ENCODE measurements around the gene ATXN10. TPM values are rescaled to one million over a fixed set of nuclear protein-coding genes. Genes with fewer than 3 reads are reported as not detected.

The ATXN10 gene
- total RNA-seq, 2 experiments from 2014 or later: 75.9 to 81.0 TPM

DNA sequence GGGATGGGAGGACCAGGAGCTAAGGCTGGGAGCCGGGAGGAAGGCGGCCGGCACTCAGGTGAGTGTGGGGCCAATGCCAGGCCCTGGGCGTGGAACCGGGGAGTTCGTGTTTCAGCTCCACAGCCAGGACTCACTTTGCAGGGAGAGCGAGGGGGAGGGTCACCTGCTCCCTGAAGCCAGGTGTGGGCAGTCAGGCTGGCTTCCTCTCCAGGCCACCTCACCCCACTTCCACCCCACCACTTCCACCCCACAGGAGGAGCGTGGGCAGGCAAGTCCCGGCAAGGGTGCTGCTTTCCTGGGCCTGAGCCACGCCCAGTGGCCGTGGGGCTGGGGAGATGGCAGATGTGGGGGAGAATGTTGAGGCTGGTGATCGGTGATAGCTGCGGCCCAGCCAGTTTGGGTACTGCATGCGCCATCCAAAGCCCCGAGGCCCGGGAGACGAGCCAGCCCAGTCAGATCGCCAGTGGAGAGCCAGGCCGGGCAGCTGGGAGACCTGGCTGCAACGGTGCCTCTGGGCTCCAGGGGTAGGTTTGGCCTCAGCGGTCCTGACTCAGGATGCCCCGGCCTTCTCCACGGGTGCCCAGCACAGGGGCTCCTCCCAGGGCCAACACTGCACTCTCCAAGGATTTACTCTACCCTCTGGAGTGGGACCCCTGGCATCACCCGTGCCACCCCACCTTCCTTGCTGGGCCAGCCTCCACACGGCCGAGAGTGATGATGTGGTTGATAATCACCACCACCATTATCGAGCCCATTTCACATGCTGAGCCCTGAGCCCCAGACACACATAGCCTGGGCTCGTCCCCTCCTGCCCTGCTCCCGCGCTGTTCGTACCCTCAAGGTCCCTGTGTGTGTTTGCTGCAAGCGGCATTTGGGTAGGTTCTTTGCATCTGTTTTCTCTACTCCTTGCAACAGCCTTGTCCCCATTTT lies 211.5 kb downstream of the ATXN10 start:
- no peak overlapping the region for H3K4me3 Mint-ChIP-seq
- ATAC-seq (ENCODE audit: low read depth): no peak
- no peaks in the 10 kb centered on the region for H3K4me1 Mint-ChIP-seq
- peaks cover 33% of the 10 kb centered on the region for H3K27me3 Mint-ChIP-seq
- no peaks in the 10 kb centered on the region for H3K9me3 Mint-ChIP-seq
- POLR2A ChIA-PET: interaction anchor here (0.5 kb wide), 1 partner anchor 58 kb away, joined by 4 read pairs; no protein-coding TSS in a partner anchor
- no peaks in the 10 kb centered on the region for H3K36me3 Mint-ChIP-seq
- H3K27ac Mint-ChIP-seq: no peak overlapping the region
- DNase-seq: no peak

DNA sequence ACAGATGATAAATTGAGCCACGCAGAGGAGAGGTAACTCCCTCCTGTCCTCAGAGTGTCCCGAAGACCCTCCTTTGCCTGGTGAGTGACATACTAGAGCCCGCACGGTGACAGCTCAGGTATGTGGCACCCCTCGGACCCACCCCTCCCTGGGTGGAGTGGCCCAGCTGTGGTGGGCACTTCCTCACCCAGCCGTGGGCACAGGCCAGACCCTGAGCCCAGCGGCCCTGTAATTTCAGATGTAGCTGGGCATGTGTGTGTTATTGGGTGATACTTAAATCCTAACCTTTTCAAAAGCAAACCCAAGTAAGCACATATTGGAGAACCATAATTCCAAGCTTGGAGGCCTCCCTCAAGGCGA lies 212.2 kb downstream of the ATXN10 start:
- no peak overlapping the region for H3K27ac Mint-ChIP-seq
- H3K9me3 Mint-ChIP-seq: no peaks in the 10 kb centered on the region
- no peaks in the 10 kb centered on the region for H3K4me1 Mint-ChIP-seq
- H3K27me3 Mint-ChIP-seq: peaks cover 32% of the 10 kb centered on the region
- H3K36me3 Mint-ChIP-seq: no peaks in the 10 kb centered on the region
- H3K4me3 Mint-ChIP-seq: no peak overlapping the region
- ATAC-seq (ENCODE audit: low read depth) (no peak), DNase-seq (no peak)
- POLR2A ChIA-PET: no interaction called here

DNA sequence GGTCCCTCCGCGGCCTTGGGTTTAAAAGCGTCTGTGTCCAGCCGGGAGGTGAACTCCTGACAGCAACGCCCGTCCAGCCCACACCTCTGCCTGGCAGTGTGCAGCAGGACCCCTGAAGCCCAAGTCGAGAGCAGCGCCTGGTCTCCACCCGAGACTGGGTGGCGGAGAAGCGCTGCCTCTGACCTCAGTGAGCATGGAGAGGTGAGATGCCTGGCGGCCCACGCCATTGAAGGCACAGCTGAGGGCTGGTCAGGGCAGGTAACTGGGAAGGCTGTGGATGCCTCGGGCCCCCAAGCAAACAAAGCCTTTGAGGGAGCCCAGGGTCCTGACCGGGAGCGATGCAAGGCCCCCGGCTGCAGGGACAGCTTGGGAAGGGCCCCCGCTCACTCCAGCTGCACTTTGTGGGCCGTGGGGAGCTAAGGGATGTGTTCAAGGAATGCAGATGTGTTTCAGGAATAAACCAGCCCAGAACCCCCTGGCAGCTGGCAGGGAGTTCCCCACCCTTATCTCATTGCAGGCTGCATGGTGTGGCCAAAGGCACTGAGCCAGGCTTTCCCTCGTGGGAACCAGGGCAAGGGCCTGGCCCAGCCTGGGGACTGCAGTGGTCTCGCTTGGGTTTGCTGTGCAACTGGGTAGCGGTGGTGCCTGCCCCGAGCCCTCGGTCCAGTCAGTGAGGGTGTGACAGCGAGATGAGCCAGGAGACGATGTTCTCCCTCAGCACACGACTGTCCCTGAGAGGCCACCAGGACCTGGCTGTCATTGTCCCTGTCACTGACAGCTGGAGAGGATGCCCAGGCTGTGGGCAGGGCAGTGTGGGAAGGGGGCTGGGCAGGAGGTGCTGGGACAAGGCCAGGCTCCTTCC lies 212.8 kb downstream of the ATXN10 start:
- no peaks in the 10 kb centered on the region for H3K36me3 Mint-ChIP-seq
- no peaks in the 10 kb centered on the region for H3K4me1 Mint-ChIP-seq
- no peak for DNase-seq
- H3K27ac Mint-ChIP-seq: no peak overlapping the region
- ATAC-seq (ENCODE audit: low read depth): no peak
- H3K27me3 Mint-ChIP-seq: peaks cover 29% of the 10 kb centered on the region
- POLR2A ChIA-PET: no interaction called here
- H3K9me3 Mint-ChIP-seq: no peaks in the 10 kb centered on the region
- H3K4me3 Mint-ChIP-seq: no peak overlapping the region

DNA sequence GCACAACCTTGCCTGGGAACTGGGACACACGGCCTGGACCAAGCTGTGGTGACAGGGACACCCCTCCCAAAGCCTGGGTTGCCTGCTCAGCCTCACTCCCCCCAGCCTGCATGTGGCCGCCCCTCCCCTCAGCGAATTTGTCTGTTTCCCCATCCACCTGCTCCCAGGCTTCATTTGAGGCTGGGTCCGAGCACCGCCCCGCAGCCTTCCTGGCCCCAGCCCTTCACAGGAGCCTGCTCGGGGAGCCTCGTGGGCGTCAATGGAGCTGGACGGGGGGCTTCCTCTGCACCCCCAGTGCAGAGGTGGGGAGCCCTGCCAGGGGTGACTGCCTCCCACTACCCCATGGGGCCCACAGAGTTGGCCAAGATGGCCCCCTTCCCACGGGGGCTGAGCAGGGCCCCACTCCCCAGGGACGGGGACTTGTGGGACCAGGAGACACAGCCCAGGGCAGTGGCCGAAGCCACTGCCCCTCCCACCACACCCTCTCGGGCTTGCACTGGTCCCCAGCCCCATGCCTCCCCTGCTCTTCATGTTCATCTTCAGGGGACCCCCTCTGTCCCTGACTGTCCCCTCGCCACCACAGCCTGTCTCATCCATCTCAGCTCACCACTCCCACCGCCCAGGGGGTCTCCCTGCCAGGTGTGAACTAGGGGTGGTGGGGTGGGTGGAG lies 213.7 kb downstream of the ATXN10 start:
- no peak for DNase-seq
- H3K9me3 Mint-ChIP-seq: no peaks in the 10 kb centered on the region
- no peaks in the 10 kb centered on the region for H3K36me3 Mint-ChIP-seq
- H3K27ac Mint-ChIP-seq: no peak overlapping the region
- POLR2A ChIA-PET: no interaction called here
- ATAC-seq (ENCODE audit: low read depth): no peak
- H3K4me3 Mint-ChIP-seq: no peak overlapping the region
- no peaks in the 10 kb centered on the region for H3K4me1 Mint-ChIP-seq
- peaks cover 26% of the 10 kb centered on the region for H3K27me3 Mint-ChIP-seq

DNA sequence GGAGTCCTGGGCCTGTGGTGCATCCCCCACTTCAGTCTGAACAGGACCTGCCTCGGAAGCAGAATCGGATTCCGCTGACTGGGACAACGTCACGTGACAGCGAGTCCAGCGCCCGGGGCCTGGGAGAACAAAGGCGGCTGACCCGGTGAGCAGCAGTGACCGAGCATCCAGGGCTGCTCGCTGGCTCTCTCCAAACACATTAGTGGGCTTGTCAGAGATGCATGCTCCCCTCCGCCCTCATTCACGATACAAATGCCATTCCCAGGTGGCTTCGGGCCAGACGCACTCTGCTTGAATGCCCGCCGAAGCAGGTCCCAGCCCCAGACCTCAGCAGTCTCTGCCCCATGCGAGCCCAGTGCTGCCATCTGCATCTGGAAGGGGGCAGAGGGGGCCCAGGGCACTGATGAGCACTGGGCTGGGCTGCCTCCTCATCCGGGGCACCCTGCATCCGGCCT lies 214.3 kb downstream of the ATXN10 start:
- H3K4me1 Mint-ChIP-seq: no peaks in the 10 kb centered on the region

DNA sequence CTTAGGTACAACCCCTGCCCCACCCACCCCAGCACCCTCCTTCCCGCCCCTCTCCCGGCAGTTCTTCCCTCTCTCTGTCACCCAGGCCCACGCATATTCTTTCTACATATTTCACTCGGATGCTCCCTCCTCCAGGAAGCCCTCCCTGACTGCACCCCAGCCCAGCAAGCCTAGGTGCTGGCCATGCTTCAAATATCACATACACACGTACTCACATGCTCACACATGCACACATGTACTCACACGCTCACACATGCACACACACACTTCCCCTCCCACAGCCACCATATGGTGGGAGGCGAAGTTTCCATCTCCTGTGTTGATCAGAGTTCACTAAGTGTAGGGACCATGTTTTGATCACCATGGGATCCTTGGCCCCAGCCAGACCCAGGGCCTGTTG lies 214.9 kb downstream of the ATXN10 start:
- H3K27ac Mint-ChIP-seq: no peak overlapping the region
- peaks cover 19% of the 10 kb centered on the region for H3K27me3 Mint-ChIP-seq
- ATAC-seq (ENCODE audit: low read depth): no peak
- no peak for DNase-seq
- no peaks in the 10 kb centered on the region for H3K9me3 Mint-ChIP-seq
- no peaks in the 10 kb centered on the region for H3K4me1 Mint-ChIP-seq
- POLR2A ChIA-PET: no interaction called here
- no peak overlapping the region for H3K4me3 Mint-ChIP-seq
- H3K36me3 Mint-ChIP-seq: no peaks in the 10 kb centered on the region

More for the DNA sequence above, 214.3 kb downstream of the ATXN10 start:
- Mint-ChIP-seq H3K4me3 (no peak overlapping the region), H3K36me3 (no peaks in the 10 kb centered on the region), H3K27me3 (peaks cover 22% of the 10 kb centered on the region), H3K9me3 (no peaks in the 10 kb centered on the region), H3K27ac (no peak overlapping the region)
- ATAC-seq (ENCODE audit: low read depth): no peak
- no peak for DNase-seq
- POLR2A ChIA-PET: no interaction called here

DNA sequence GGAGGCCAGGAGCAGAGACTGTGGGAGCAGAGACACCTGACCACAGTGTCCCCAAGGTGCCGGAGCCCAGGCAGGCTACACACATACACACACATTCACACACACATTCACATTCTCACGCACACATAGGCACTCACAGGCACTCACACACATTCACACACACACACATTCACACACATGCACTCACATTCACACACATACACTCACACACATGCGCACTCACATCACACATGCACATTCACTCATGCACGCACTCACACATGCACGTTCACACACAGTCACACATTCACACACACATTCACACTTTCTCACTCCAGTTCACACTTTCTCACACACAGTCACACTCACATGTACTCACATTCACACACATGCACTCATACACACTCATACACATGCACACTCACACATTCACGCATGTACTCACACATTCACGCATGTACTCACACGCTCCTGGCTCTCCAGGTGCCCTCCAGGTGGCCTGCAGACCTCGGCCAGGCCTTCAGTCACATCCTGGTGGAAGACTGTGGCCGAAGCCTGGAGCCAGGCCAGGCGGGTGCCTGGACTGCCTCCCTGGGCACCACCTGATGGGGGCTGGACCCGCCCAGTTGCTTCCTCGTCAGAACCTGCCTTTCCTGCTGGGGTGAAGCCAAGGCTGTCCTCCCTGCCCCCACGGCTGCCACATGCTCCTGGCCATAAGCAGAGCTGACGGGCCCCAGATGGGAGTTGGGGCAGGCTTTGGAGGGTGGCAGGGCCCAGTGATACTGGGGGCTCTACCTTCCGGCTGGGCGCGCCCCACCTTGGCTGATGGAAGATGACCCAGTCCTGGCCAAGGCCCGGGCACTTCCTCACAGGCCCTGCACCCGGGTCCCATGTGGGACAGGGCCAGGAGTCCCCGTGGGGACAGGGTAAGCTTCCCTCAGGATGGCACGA lies 215.8 kb downstream of the ATXN10 start:
- no peaks in the 10 kb centered on the region for H3K4me1 Mint-ChIP-seq
- no peaks in the 10 kb centered on the region for H3K9me3 Mint-ChIP-seq
- no peaks in the 10 kb centered on the region for H3K36me3 Mint-ChIP-seq
- H3K4me3 Mint-ChIP-seq: no peak overlapping the region
- H3K27me3 Mint-ChIP-seq: peaks cover 16% of the 10 kb centered on the region
- no peak for DNase-seq
- H3K27ac Mint-ChIP-seq: no peak overlapping the region
- ATAC-seq (ENCODE audit: low read depth): no peak
- POLR2A ChIA-PET: no interaction called here

DNA sequence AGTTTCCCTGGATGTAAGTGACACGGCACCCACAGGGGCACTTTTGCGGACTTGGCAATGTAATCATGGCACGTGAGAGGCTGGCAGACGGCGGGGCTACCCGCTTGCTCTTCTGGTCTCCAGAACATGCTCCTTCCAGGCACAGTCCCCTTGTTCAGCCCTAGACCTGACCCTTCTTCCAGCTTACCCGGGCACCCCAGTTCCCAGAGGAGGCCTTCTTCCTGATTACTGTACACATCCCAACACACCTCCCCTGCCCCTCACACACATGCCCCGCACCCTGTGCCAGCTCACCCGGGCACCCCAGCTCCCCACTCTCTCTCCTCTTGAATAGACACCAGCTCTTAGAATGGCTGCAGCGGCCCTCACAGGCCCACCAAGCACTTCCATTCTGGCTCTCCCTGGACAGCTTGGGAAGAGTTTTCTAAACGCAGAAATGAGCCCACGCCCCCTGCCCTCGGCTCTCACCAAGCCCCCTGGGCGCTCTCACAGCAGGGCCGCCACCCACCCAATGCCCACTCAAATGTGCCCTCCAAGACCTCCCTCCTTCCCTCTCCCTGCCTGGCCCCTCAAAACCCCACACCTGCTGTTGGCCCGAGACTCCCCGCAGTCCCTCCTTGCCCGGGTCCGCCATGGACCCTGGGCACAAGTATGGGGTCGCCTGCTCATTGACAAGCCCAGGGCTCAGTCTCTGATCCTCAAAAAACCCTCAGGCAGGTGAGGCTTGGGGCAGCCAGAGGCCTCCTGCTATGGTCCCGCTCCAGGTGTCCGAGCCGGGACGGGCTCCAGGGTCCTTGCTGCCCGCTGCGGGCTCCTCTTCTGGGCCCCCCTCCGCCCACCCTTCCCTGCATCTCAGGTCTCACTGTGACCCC lies 216.8 kb downstream of the ATXN10 start:
- Mint-ChIP-seq H3K4me3 (no peak overlapping the region), H3K36me3 (no peaks in the 10 kb centered on the region), H3K4me1 (no peaks in the 10 kb centered on the region), H3K9me3 (no peaks in the 10 kb centered on the region), H3K27me3 (peaks cover 16% of the 10 kb centered on the region), H3K27ac (no peak overlapping the region)
- POLR2A ChIA-PET: no interaction called here
- ATAC-seq (ENCODE audit: low read depth) (no peak), DNase-seq (no peak)

DNA sequence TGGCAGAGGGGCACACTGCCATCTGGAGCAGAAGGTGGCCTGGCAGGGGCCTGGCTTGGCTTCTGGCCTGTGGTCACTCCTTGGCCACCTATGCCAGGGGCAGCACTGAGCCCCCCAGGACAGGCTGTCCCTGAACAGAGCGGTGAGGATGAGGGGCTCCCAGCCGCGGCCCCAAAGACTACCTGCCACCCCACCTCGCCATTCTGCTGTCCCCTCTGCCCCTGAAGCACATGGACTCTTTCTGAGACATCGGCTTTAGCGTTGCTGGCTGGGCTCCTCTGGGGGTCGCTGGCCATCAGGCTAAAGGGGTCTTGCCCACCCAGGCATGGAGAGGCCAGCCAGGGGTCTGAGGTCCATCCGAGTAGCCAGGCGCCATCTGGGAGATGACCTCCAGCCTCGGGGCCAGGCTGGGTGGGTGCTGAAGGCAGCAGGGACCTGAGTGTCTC lies 217.5 kb downstream of the ATXN10 start:
- no peak for DNase-seq
- POLR2A ChIA-PET: no interaction called here
- Mint-ChIP-seq H3K27me3 (peaks cover 16% of the 10 kb centered on the region), H3K36me3 (no peaks in the 10 kb centered on the region), H3K4me3 (no peak overlapping the region), H3K9me3 (no peaks in the 10 kb centered on the region), H3K4me1 (no peaks in the 10 kb centered on the region), H3K27ac (no peak overlapping the region)
- no peak for ATAC-seq (ENCODE audit: low read depth)

DNA sequence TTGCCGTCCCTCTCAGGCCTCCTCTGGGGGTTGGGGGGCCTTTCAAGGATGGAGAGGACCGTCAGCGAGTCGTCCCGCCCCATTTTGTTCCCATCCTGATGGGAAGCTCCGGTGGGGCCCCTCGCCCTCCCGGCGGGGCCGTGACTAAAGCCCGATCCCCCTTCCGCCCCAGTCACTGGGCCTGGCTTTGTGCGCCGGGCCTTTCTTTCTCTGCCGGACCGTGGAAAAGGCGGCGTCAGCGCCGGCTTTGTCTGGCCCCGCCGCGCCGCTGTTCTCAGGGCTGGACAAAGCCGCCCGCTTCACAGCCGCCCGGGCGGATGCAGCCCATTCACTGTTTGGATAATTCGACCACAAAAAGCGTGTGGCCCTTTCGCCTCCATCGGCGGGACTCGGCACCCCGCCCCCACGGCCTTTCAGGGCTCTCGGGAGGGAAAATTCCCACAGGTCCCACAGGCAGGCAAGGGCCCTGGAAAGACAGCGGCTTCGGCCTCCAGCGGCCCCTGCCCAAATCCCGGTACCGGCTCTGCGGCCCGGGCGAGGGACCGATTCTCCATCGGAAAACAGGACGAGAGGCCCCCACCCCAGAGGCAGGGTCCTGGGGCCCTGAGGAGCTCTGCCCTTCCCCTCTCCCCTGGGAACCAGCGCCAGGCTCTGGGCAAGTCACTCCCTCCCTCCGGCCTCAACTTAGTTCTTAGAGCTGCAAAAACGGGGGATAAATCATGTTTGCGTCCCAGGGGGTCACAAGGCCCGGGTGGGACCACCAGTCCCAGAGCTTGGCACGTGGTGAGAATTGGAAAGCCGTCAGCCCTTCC lies 218.1 kb downstream of the ATXN10 start:
- POLR2A ChIA-PET: no interaction called here
- no peak overlapping the region for H3K27ac Mint-ChIP-seq
- no peaks in the 10 kb centered on the region for H3K36me3 Mint-ChIP-seq
- ATAC-seq (ENCODE audit: low read depth) (no peak), DNase-seq (no peak)
- H3K4me1 Mint-ChIP-seq: no peaks in the 10 kb centered on the region
- no peak overlapping the region for H3K4me3 Mint-ChIP-seq
- peaks cover 16% of the 10 kb centered on the region for H3K27me3 Mint-ChIP-seq
- no peaks in the 10 kb centered on the region for H3K9me3 Mint-ChIP-seq

DNA sequence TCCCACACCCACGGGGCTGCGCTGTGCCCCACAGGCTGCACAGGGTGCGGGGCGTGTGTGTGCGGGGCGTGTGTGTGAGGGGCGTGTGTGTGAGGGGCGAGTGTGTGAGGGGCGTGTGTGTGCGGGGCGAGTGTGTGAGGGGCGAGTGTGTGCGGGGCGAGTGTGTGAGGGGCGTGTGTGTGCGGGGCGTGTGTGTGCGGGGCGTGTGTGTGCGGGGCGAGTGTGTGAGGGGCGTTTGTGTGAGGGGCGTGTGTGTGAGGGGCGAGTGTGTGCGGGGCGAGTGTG lies 218.7 kb downstream of the ATXN10 start:
- POLR2A ChIA-PET: no interaction called here
- H3K36me3 Mint-ChIP-seq: no peaks in the 10 kb centered on the region
- no peak overlapping the region for H3K4me3 Mint-ChIP-seq
- peaks cover 16% of the 10 kb centered on the region for H3K27me3 Mint-ChIP-seq
- ATAC-seq (ENCODE audit: low read depth) (no peak), DNase-seq (no peak)
- no peaks in the 10 kb centered on the region for H3K4me1 Mint-ChIP-seq
- H3K9me3 Mint-ChIP-seq: no peaks in the 10 kb centered on the region
- no peak overlapping the region for H3K27ac Mint-ChIP-seq
